OCI-LY7 (cell line): Measurements from ENCODE around the gene EP400.

Source experiments
- EZH2phosphoT487 ChIP-seq: fragments of 200-600 bp; sonication (generic); IDR thresholded peaks from 2 replicates; pipeline ENCODE4 v1.6.1; 2018; ENCODE audit warnings: low read depth, borderline replicate concordance, mild to moderate bottlenecking, mixed run types, antibody characterized with exemption, low read length, moderate library complexity, mixed read lengths
- TF ChIP-seq, protein P1 (sequence below): fragments of 200-600 bp; sonication (generic); conservative IDR thresholded peaks from 2 replicates; pipeline ENCODE4 v1.5.1; 2014; ENCODE audit warnings: mild to moderate bottlenecking, antibody characterized with exemption, low read length, moderate library complexity, mixed read lengths

DNA sequence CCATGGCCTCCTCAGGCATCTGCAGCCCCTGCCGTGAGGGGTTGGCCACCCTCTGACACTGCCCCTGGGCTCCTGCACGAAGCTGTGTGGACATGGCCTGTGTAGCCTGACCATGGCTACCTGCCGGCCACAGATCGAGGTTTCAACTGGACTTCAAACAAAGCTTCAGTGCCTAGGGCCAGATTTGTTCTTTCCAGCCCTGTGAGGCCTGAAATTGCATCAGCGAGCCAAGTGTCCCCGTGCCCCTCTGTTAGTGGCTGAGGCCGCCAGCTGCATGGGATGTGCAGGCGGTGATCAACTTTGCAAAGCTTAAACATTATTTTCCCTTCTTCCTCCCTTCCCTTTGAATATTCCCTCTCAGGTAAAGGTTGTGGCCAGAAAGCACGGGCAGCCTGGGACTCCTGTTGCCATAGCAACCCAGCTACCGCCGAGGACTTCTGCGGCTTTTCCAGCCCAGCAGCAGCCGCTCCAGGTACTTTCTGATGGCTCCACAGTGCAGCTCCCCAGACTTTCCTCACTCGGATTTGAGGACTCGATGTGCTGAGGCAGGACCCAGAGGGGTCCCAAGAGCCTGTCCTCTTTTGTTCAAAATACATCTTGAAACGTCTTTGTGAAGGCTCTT, 158.6 kb downstream of the EP400 start:
- TF ChIP-seq, protein P1, sequence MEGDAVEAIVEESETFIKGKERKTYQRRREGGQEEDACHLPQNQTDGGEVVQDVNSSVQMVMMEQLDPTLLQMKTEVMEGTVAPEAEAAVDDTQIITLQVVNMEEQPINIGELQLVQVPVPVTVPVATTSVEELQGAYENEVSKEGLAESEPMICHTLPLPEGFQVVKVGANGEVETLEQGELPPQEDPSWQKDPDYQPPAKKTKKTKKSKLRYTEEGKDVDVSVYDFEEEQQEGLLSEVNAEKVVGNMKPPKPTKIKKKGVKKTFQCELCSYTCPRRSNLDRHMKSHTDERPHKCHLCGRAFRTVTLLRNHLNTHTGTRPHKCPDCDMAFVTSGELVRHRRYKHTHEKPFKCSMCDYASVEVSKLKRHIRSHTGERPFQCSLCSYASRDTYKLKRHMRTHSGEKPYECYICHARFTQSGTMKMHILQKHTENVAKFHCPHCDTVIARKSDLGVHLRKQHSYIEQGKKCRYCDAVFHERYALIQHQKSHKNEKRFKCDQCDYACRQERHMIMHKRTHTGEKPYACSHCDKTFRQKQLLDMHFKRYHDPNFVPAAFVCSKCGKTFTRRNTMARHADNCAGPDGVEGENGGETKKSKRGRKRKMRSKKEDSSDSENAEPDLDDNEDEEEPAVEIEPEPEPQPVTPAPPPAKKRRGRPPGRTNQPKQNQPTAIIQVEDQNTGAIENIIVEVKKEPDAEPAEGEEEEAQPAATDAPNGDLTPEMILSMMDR = no peak
- TF ChIP-seq EZH2phosphoT487 = no peak
